Type B pancreatic cell (in vitro differentiated cells): ENCODE measurements around the gene ECEL1. TPM values are rescaled to one million over a fixed set of nuclear protein-coding genes. Genes with fewer than 3 reads are reported as not detected.
A peak's percentile ranks its signal among the peaks of the same experiment; 100 is the strongest.
"Not testable (repeated sequence)": the region's sequence is repeated elsewhere in the genome, so short reads cannot be mapped to it uniquely, and the experiment has no call there.

Experiments used
- DNase-seq: peaks from one replicate; pipeline ENCODE4 v3.0.0; 2021; ENCODE audit warnings: mixed read lengths; ENCODE audit not compliant: unreplicated experiment; ENCODE audit errors: extremely low spot score
- H3K27ac Mint-ChIP-seq: 2 replicates; pipeline ENCODE4 v1.8.0; 2021; ENCODE audit warnings: mild to moderate bottlenecking, mixed read lengths
- H3K27me3 Mint-ChIP-seq: 2 replicates; pipeline ENCODE4 v1.8.0; 2021; ENCODE audit warnings: mixed read lengths
- H3K36me3 Mint-ChIP-seq: 2 replicates; pipeline ENCODE4 v1.8.0; 2021; ENCODE audit warnings: mixed read lengths
- H3K4me1 Mint-ChIP-seq: one replicate; pipeline ENCODE4 v1.8.0; 2021; ENCODE audit warnings: mixed read lengths; ENCODE audit not compliant: unreplicated experiment
- H3K4me3 Mint-ChIP-seq: 2 replicates; pipeline ENCODE4 v1.8.0; 2021; ENCODE audit warnings: mild to moderate bottlenecking, mixed read lengths
- H3K9me3 Mint-ChIP-seq: 2 replicates; pipeline ENCODE4 v1.8.0; 2021; ENCODE audit warnings: mixed read lengths
- total RNA-seq: library from RNA; stranded (reverse); gene quantifications from 2 replicates; pipeline ENCODE4 v1.2.1, GENCODE V29; 2021; ENCODE audit warnings: low replicate concordance
- TF ChIP-seq, protein P1 (sequence below): fragments of 200-600 bp; sonication (generic); conservative IDR thresholded peaks from 2 replicates; pipeline ENCODE4 v1.5.0; 2021; ENCODE audit warnings: antibody characterized with exemption, mild to moderate bottlenecking

Gene ECEL1
- total RNA-seq, 1 donor from 2014 or later = 7.8 TPM

DNA sequence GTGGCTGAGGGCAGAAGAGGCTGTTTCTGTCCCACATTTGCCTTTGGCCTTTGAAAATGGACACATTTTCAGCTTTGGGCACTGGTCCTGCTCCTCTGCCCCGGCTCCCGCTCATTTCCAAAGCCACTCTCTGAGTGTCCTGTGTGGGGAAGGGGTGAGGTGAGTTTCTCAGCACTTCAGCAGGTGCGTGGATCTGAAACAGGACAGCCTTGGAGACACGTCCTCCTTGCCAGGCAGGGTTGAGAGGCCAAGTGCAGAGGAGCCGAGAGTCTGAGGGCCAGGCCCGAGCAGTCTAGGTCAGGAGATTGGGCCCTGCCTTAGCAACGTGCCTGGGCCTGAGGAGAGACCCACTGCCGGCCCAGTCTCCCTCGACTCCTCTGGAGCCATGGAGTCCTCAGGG is 53.5 kb downstream of the ECEL1 start:
- Mint-ChIP-seq H3K4me3 (no peak overlapping the region), H3K9me3 (no peaks in the 10 kb centered on the region), H3K36me3 (no peaks in the 10 kb centered on the region), H3K27me3 (peaks cover 11% of the 10 kb centered on the region), H3K4me1 (no peaks in the 10 kb centered on the region), H3K27ac (no peak overlapping the region)
- no peak for DNase-seq
- TF ChIP-seq, protein P1, sequence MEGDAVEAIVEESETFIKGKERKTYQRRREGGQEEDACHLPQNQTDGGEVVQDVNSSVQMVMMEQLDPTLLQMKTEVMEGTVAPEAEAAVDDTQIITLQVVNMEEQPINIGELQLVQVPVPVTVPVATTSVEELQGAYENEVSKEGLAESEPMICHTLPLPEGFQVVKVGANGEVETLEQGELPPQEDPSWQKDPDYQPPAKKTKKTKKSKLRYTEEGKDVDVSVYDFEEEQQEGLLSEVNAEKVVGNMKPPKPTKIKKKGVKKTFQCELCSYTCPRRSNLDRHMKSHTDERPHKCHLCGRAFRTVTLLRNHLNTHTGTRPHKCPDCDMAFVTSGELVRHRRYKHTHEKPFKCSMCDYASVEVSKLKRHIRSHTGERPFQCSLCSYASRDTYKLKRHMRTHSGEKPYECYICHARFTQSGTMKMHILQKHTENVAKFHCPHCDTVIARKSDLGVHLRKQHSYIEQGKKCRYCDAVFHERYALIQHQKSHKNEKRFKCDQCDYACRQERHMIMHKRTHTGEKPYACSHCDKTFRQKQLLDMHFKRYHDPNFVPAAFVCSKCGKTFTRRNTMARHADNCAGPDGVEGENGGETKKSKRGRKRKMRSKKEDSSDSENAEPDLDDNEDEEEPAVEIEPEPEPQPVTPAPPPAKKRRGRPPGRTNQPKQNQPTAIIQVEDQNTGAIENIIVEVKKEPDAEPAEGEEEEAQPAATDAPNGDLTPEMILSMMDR = no peak

- H3K27me3 Mint-ChIP-seq = peaks cover 11% of the 10 kb centered on the region
- not testable (repeated sequence) for H3K36me3 Mint-ChIP-seq, H3K9me3 Mint-ChIP-seq, H3K27ac Mint-ChIP-seq, H3K4me3 Mint-ChIP-seq, H3K4me1 Mint-ChIP-seq, DNase-seq
Measured at GRCh38 chr2:232433622-232434021, 54.0 kb downstream of the ECEL1 start.

- Mint-ChIP-seq H3K27ac (no peak overlapping the region), H3K4me1 (no peaks in the 10 kb centered on the region), H3K27me3 (peaks cover 8% of the 10 kb centered on the region), H3K36me3 (no peaks in the 10 kb centered on the region), H3K4me3 (no peak overlapping the region), H3K9me3 (no peaks in the 10 kb centered on the region)
- TF ChIP-seq, protein P1 = peak; percentile 44
- no peak for DNase-seq
Measured at GRCh38 chr2:232432598-232433184, 54.9 kb downstream of the ECEL1 start.

DNA sequence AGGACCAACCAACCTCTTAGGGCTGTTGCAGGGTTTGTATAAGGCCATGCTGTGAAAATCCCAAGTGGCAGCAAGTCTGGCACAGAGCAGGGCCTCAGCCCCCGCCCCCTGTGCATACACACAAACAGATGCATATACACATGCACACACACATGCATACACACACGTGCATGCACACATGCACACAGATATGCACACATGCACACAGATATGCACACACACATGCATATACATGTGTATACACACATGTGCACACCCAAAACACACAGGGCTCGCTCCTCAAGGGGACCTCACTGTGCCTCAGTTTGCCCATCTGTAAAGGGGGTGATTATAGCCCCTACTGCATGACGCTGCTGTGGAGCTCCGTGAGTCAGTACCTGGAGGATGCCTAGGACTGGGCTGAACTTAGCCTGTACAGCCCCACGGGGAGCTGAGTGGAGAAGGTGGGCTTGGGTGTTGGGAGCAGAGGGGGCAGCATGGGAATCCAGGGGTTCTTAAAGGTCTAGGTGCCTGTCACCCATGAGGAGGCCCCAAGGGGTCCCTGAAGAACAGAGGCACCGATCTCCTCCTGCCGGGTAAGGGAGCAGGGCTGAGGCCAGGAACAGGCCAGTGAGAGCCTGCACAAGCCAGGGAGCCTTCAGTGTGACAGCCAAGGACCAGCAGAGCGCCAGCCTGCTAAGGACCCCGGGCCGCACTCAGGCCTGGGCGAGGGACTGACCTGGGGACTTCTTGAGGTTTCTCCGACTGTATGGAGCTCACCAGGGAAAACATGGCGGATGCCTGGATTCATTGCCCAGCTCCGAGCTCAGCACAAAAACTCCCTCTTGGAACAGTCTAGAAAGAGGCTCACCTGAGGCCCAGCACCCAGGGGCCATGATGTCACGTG is 55.7 kb downstream of the ECEL1 start:
- TF ChIP-seq, protein P1 = no peak
- H3K27ac Mint-ChIP-seq = no peak overlapping the region
- H3K27me3 Mint-ChIP-seq = peaks cover 8% of the 10 kb centered on the region
- DNase-seq = no peak
- H3K4me3 Mint-ChIP-seq = no peak overlapping the region
- no peaks in the 10 kb centered on the region for H3K9me3 Mint-ChIP-seq
- no peaks in the 10 kb centered on the region for H3K4me1 Mint-ChIP-seq
- H3K36me3 Mint-ChIP-seq = no peaks in the 10 kb centered on the region

Other genes with a start within 250 kb of the ECEL1 start
- gene ALPP, start 109.1 kb downstream of the ECEL1 start, total RNA-seq = 0.27 and 1.5 TPM in 2 replicates
- 0.14 and 0.88 TPM in 2 replicates for gene ALPG, start 81.0 kb downstream of the ECEL1 start, total RNA-seq
- 1.5 and 6.5 TPM in 2 replicates for gene ALPI, start 31.7 kb downstream of the ECEL1 start, total RNA-seq
- gene PRSS56, start 32.6 kb upstream of the ECEL1 start, total RNA-seq = 0.34 TPM in 1 of 2 replicates, not detected in the other
- 0.60 TPM in 1 of 2 replicates, not detected in the other for gene CHRND, start 38.3 kb upstream of the ECEL1 start, total RNA-seq
- gene CHRNG, start 51.9 kb upstream of the ECEL1 start, total RNA-seq = 0.50 and 0.87 TPM in 2 replicates
- 7.2 and 10.8 TPM in 2 replicates for gene TIGD1, start 62.7 kb upstream of the ECEL1 start, total RNA-seq
- gene EIF4E2, start 62.9 kb upstream of the ECEL1 start, total RNA-seq = 77.1 and 83.1 TPM in 2 replicates
- gene EFHD1, start 145.8 kb upstream of the ECEL1 start, total RNA-seq = 2.5 and 6.0 TPM in 2 replicates
- gene GIGYF2, start 209.5 kb upstream of the ECEL1 start, total RNA-seq = 60.7 and 65.7 TPM in 2 replicates